HEK293T (cell line): Measurements from ENCODE around the gene VGLL3.

Experiments
- BHLHE40 ChIP-seq: fragments of 450-650 bp; IDR thresholded peaks from 2 replicates; pipeline ENCODE4 v1.6.1; 2016; ENCODE audit warnings: mild to moderate bottlenecking, moderate library complexity, borderline replicate concordance
- CTBP1 ChIP-seq: fragments of 450-650 bp; IDR thresholded peaks from 2 replicates; pipeline ENCODE4 v1.6.1; 2016; ENCODE audit warnings: borderline replicate concordance
- ELF4 ChIP-seq: fragments of 450-650 bp; IDR thresholded peaks from 2 replicates; pipeline ENCODE4 v1.6.1; 2017; ENCODE audit warnings: antibody characterized with exemption
- HDGF ChIP-seq: fragments of 450-650 bp; IDR thresholded peaks from 2 replicates; pipeline ENCODE4 v1.6.1; 2017; ENCODE audit warnings: antibody characterized with exemption, borderline replicate concordance
- LEF1 ChIP-seq: fragments of 450-650 bp; IDR thresholded peaks from 2 replicates; pipeline ENCODE4 v1.6.1; 2017; ENCODE audit warnings: mild to moderate bottlenecking, borderline replicate concordance
- TF ChIP-seq, protein P1 (sequence below): fragments of 450-650 bp; IDR thresholded peaks from 2 replicates; pipeline ENCODE4 v1.6.1; 2016

DNA sequence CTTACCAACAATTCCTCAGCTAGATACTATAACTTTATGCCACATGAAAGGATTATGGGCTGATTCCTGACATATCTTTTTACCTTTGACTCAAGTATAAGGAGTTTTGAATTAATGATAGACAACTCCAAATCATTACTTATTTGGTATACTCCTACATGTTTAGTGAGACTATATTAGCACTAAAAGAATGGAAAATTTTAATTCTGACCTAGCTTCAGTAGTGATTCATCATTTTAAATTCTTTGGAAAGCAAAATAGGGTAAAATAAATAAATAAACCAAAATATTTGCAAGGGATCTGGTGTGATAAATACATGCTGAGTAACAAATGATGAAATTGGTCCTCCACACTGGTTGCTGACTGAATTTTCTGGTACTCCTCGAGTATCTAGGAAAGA, 42.3 kb upstream of the VGLL3 start:
- TF ChIP-seq CTBP1 (no peak), ELF4 (no peak), HDGF (no peak), BHLHE40 (no peak), LEF1 (no peak)
- TF ChIP-seq, protein P1, sequence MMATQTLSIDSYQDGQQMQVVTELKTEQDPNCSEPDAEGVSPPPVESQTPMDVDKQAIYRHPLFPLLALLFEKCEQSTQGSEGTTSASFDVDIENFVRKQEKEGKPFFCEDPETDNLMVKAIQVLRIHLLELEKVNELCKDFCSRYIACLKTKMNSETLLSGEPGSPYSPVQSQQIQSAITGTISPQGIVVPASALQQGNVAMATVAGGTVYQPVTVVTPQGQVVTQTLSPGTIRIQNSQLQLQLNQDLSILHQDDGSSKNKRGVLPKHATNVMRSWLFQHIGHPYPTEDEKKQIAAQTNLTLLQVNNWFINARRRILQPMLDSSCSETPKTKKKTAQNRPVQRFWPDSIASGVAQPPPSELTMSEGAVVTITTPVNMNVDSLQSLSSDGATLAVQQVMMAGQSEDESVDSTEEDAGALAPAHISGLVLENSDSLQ = no peak
